OCI-LY3 (cell line): ENCODE results near the gene ZNF19.
A peak's percentile ranks its signal among the peaks of the same experiment; 100 is the strongest.

Source experiments
- H2AFZ ChIP-seq: fragments of 200-600, 300-600 bp; shearing (Covaris generic); 2 replicates; pipeline ENCODE4 v1.6.0; 2014; ENCODE audit warnings: antibody characterized with exemption, low read depth, low read length
- H3K27ac ChIP-seq: fragments of 200-600, 300-600 bp; sonication (generic); 2 replicates; pipeline ENCODE4 v1.5.1; 2014; ENCODE audit warnings: mild to moderate bottlenecking, low read length, moderate library complexity, mixed read lengths
- H3K27me3 ChIP-seq: fragments of 200-600, 300-600 bp; sonication (generic); 2 replicates; pipeline ENCODE4 v1.6.1; 2014; ENCODE audit warnings: low read depth, low read length, mixed read lengths
- H3K36me3 ChIP-seq: fragments of 200-600, 300-600 bp; sonication (generic); replicated peaks from 2 replicates; pipeline ENCODE3; 2014; ENCODE audit warnings: low read depth, low read length, mixed read lengths
- H3K4me1 ChIP-seq: fragments of 300-600, 200-600 bp; sonication (generic); 2 replicates; pipeline ENCODE4 v1.6.1; 2014; ENCODE audit warnings: low read length, mixed read lengths
- H3K4me2 ChIP-seq: fragments of 200-600, 300-600 bp; sonication (generic); 2 replicates; pipeline ENCODE4 v1.6.1; 2014; ENCODE audit warnings: low read length, mixed read lengths
- H3K4me3 ChIP-seq: fragments of 300-600, 200-600 bp; sonication (generic); 2 replicates; pipeline ENCODE4 v1.5.1; 2014; ENCODE audit warnings: antibody characterized with exemption, mild to moderate bottlenecking, low read length, moderate library complexity
- H3K79me2 ChIP-seq: fragments of 300-600, 200-600 bp; shearing (Covaris generic); 2 replicates; pipeline ENCODE4 v1.6.1; 2014; ENCODE audit warnings: mild to moderate bottlenecking, low read length, mixed read lengths
- H3K9ac ChIP-seq: fragments of 300-600, 200-600 bp; shearing (Covaris generic); 2 replicates; pipeline ENCODE4 v1.6.0; 2014; ENCODE audit warnings: mild to moderate bottlenecking, low read length, moderate library complexity
- H3K9me3 ChIP-seq: fragments of 200-600, 300-600 bp; shearing (Covaris generic); 2 replicates; pipeline ENCODE4 v1.6.1; 2014; ENCODE audit warnings: low read length, mixed read lengths; ENCODE audit not compliant: insufficient read depth
- H4K20me1 ChIP-seq: fragments of 200-600, 300-600 bp; sonication (generic); 2 replicates; pipeline ENCODE4 v1.6.1; 2016; ENCODE audit warnings: low read length, mixed read lengths; ENCODE audit not compliant: insufficient read depth
- CTCF ChIP-seq: fragments of 200-600, 300-600 bp; sonication (generic); IDR thresholded peaks from 2 replicates; pipeline ENCODE4 v1.5.1; 2014; ENCODE audit warnings: antibody characterized with exemption, low read length, low read depth
- EZH2phosphoT487 ChIP-seq: fragments of 200-600 bp; shearing (Covaris generic); IDR thresholded peaks from 2 replicates; pipeline ENCODE4 v1.6.1; 2018; ENCODE audit warnings: antibody characterized with exemption, mixed run types, low read depth

The ZNF19 gene

GRCh38 chr16:71480956-71481355 lies 8.2 kb downstream of the ZNF19 start:
- no peak overlapping the region for H3K4me3 ChIP-seq
- TF ChIP-seq CTCF: no peak
- TF ChIP-seq EZH2phosphoT487: no peak
- peaks cover 10% of the 10 kb centered on the region for H3K36me3 ChIP-seq
- no peak overlapping the region for H3K4me2 ChIP-seq
- peaks cover 73% of the 10 kb centered on the region for H3K4me1 ChIP-seq
- H3K27ac ChIP-seq: no peak overlapping the region
- no peak overlapping the region for H2AFZ ChIP-seq
- H3K9ac ChIP-seq: no peak overlapping the region
- H3K9me3 ChIP-seq: no peaks in the 10 kb centered on the region
- H3K79me2 ChIP-seq: no peaks in the 10 kb centered on the region
- no peaks in the 10 kb centered on the region for H3K27me3 ChIP-seq
- no peaks in the 10 kb centered on the region for H4K20me1 ChIP-seq

- H3K9ac ChIP-seq: no peak overlapping the region
- H4K20me1 ChIP-seq: no peaks in the 10 kb centered on the region
- H3K27ac ChIP-seq: no peak overlapping the region
- TF ChIP-seq CTCF: peak; percentile 47
- no peak for TF ChIP-seq EZH2phosphoT487
- no peaks in the 10 kb centered on the region for H3K9me3 ChIP-seq
- H3K4me2 ChIP-seq: no peak overlapping the region
- peaks cover 13% of the 10 kb centered on the region for H3K36me3 ChIP-seq
- H3K79me2 ChIP-seq: no peaks in the 10 kb centered on the region
- no peak overlapping the region for H3K4me3 ChIP-seq
- peaks cover 69% of the 10 kb centered on the region for H3K4me1 ChIP-seq
- H3K27me3 ChIP-seq: no peaks in the 10 kb centered on the region
- no peak overlapping the region for H2AFZ ChIP-seq
These were observed 9.7 kb downstream of the ZNF19 start for GRCh38 chr16:71479420-71479819.

GRCh38 chr16:71476457-71477124 lies 12.5 kb downstream of the ZNF19 start:
- Histone ChIP-seq H3K27me3 (no peaks in the 10 kb centered on the region), H4K20me1 (no peaks in the 10 kb centered on the region), H3K4me2 (peak overlapping the region; percentile 51), H2AFZ (no peak overlapping the region), H3K27ac (peak overlapping the region; percentile 87), H3K4me3 (peak overlapping the region; percentile 7; the same call in 1 of the 2 replicates), H3K9me3 (no peaks in the 10 kb centered on the region), H3K36me3 (peaks cover 13% of the 10 kb centered on the region), H3K79me2 (no peaks in the 10 kb centered on the region), H3K4me1 (peaks cover 54% of the 10 kb centered on the region), H3K9ac (peak overlapping the region; percentile 26; the same call in 1 of the 2 replicates)
- TF ChIP-seq EZH2phosphoT487 (no peak), CTCF (no peak)

- TF ChIP-seq CTCF: no peak
- TF ChIP-seq EZH2phosphoT487: no peak
- H3K79me2 ChIP-seq: no peaks in the 10 kb centered on the region
- H3K36me3 ChIP-seq: peaks cover 13% of the 10 kb centered on the region
- H3K9ac ChIP-seq: no peak overlapping the region
- H3K27me3 ChIP-seq: no peaks in the 10 kb centered on the region
- no peak overlapping the region for H3K4me2 ChIP-seq
- peaks cover 41% of the 10 kb centered on the region for H3K4me1 ChIP-seq
- H3K9me3 ChIP-seq: no peaks in the 10 kb centered on the region
- H3K4me3 ChIP-seq: no peak overlapping the region
- H3K27ac ChIP-seq: no peak overlapping the region
- no peaks in the 10 kb centered on the region for H4K20me1 ChIP-seq
- H2AFZ ChIP-seq: no peak overlapping the region
These were observed 14.3 kb downstream of the ZNF19 start for GRCh38 chr16:71474864-71475263.
